SW 1271 (cell line): ENCODE measurements around the gene FGF2.
"Not testable (repeated sequence)": the region's sequence is repeated elsewhere in the genome, so short reads cannot be mapped to it uniquely, and the experiment has no call there.

ENCODE experiments used
- DNase-seq, 2 experiments: peaks; one replicate each; lab custom pipeline; 2025; lab: John Stamatoyannopoulos, UW

The FGF2 gene

GRCh38 chr4:122814426-122814825 lies 12.2 kb upstream of the FGF2 start:
- DNase-seq: no peak

GRCh38 chr4:122815248-122815647 lies 11.4 kb upstream of the FGF2 start:
- no peak for DNase-seq

- DNase-seq: no peak
Observed at GRCh38 chr4:122816476-122816875, 10.2 kb upstream of the FGF2 start.

GRCh38 chr4:122819708-122820449 lies 6.8 kb upstream of the FGF2 start:
- DNase-seq: no peak

- no peak for DNase-seq
Observed at GRCh38 chr4:122821092-122821491, 5.5 kb upstream of the FGF2 start.

- DNase-seq: no peak
Observed at GRCh38 chr4:122822466-122822865, 4.2 kb upstream of the FGF2 start.

- no peak for DNase-seq
Observed at GRCh38 chr4:122823476-122823875, 3.2 kb upstream of the FGF2 start.

- no peak for DNase-seq
Observed at GRCh38 chr4:122824616-122825015, 2.0 kb upstream of the FGF2 start.

GRCh38 chr4:122826079-122826527 lies 528 bp upstream of the FGF2 start:
- no peak for DNase-seq

GRCh38 chr4:122827258-122827878 lies 737 bp downstream of the FGF2 start:
- DNase-seq: peak in 1 of 2 experiments; percentile 11

GRCh38 chr4:122827879-122828601 lies 1.4 kb downstream of the FGF2 start:
- DNase-seq: peak; percentile 2 to 65

GRCh38 chr4:122830426-122831095 lies 3.9 kb downstream of the FGF2 start:
- DNase-seq: no peak

- DNase-seq: no peak
Observed at GRCh38 chr4:122831515-122832196, 5.0 kb downstream of the FGF2 start.

- DNase-seq: no peak
Observed at GRCh38 chr4:122832732-122833131, 6.1 kb downstream of the FGF2 start.

- no peak for DNase-seq
Observed at GRCh38 chr4:122833999-122834398, 7.4 kb downstream of the FGF2 start.

- no peak for DNase-seq
Observed at GRCh38 chr4:122836941-122837340, 10.3 kb downstream of the FGF2 start.

GRCh38 chr4:122838034-122838433 lies 11.4 kb downstream of the FGF2 start:
- DNase-seq: no peak

- DNase-seq: no peak
Observed at GRCh38 chr4:122842392-122842791, 15.8 kb downstream of the FGF2 start.

GRCh38 chr4:122842984-122843531 lies 16.4 kb downstream of the FGF2 start:
- DNase-seq: no peak

GRCh38 chr4:122844391-122844790 lies 17.8 kb downstream of the FGF2 start:
- not testable (repeated sequence) for DNase-seq

- no peak for DNase-seq
Observed at GRCh38 chr4:122845066-122845465, 18.4 kb downstream of the FGF2 start.

GRCh38 chr4:122845760-122846159 lies 19.1 kb downstream of the FGF2 start:
- DNase-seq: no peak
